Activated CD8-positive, alpha-beta memory T cell treated with anti-CD3 and anti-CD28 coated beads for 4 hours (primary cell): ENCODE measurements around the gene HOXB5.

Experiments used
- DNase-seq, 2 donors: peaks; one replicate each; pipeline ENCODE4 v3.0.0-alpha.2; 2020; ENCODE audit warnings: low read depth in 2 of 2

The HOXB5 gene

DNA sequence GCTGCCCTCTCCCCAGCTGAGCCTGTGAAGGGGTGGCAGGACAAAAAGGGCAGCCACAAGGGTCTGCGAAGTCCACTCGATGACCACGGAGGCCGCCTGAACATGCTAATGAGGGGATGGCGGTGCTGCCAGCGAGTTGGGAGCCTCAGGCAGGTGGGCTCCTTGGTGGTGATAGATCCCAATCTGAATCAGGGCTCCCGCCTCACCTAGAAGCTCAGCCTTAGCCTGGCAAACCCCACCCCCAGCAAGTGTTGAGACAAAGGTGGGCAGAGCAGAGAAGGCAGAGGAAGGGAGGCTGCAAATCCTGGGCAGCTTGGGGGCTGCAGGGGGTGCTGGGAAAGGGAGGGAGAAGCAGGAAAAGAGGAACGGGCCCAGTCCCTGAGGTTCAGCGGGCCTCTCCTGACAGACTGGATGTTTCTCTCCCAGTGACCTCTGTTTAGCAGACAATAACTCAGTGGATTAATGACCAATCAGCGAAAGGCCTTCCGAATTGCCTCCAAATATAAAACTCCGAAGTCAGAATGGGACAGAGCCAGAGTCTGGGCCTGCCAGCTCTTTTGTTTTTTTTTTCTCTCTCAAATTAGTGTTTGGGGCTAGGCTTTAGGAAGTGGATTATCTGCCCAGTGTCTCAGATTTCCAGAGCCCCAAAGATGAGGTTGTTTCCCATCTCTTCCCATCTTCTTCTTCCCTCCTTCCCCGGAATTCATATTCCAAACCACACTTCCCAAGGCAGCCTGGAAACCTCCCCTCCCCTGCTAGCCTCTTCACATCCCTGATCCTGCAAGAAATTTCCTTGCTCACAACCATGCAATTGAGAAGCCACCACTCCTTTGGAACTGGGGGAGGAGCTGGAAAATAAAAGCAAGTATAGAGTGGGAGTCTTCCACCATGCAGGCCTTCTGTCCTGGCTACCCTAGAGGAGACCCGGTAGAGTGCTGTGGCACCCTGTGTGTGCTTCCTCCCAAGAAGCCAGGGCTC, 33.5 kb downstream of the HOXB5 start:
- DNase-seq = no peak

DNA sequence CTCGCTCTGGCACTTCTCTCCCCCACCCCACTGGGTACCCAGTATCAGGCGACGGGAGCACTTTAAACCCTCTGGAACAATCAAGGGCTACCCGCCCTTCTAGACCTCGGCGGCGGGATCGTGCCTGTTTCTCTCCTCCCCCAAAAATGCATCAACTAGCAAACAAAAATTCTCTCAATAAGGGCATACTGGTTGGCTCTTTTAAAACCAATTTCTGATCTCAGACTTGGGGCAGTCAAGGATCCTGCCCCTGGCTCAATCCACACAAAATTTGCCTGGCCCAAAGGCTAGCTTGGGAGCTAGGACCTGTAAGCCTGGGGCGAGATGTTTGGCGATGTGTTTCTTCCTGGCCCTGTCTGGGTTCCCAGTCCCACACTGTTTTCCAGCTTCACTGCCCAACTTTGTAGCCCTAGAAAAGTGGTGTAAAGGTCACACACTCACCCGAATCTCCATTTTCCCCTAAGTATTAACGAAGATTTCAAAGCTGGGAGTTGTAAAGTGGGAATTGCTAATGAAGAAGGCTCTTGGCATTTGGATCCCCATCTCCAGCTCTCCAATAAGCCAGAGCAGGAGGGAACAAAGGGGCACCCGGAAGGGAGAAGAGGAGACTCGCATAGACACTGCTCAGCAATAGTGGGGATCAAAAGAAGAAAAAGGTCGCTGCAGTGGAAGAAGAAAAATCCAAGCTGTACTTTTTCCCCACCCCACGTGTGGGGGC, 34.3 kb downstream of the HOXB5 start:
- DNase-seq = no peak

DNA sequence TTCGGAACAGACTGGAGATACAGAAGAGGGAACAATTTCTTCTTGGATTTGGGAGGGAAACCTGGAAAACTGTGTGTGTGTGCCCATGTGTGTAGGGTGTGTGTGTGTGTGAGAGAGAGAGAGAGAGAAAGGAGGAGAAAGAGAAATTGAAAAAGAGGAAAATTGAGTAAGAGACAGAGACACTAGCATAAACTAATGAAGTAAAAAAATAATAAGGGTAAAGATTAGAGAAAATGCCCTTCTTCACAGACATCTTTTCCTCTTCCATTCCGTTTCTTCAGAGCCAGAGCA, 34.8 kb downstream of the HOXB5 start:
- DNase-seq = no peak

DNA sequence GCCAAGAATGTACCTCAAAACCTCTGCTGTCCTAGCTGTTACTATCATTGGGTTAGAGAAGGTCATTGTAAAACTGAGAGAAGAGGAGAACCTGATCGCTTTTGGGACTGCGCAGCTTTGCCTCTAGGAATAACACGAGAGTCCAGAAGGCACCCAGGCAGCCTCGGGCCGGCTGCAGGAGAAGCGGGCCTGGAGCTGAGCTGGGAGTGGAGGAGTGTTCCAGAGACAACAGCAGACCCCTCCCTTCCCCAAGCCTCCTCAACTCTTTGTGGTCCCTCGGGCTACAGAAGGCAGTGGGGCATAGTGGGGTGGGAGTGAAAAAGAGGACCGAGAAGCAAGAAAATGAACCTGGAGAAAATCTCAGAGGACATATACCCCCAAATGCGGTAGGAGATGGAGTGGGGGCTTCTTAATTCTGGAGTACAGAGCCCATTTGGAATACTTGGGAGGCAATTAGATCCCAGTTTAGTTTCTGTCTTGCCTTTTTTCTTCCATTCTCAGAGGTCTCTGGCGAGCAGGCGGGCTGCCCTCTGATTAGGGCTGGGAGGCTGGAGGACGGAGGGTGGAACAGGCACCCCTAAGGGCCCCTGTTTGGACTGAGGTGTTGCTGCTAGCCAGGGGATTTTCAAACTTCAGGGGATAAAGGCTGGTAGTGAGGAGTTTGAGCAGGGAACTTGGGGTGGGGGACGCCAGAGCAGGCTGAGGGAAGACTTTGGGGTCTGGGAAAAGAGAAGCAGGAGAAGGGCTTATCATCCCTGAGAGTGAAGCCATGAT, 35.3 kb downstream of the HOXB5 start:
- no peak for DNase-seq

DNA sequence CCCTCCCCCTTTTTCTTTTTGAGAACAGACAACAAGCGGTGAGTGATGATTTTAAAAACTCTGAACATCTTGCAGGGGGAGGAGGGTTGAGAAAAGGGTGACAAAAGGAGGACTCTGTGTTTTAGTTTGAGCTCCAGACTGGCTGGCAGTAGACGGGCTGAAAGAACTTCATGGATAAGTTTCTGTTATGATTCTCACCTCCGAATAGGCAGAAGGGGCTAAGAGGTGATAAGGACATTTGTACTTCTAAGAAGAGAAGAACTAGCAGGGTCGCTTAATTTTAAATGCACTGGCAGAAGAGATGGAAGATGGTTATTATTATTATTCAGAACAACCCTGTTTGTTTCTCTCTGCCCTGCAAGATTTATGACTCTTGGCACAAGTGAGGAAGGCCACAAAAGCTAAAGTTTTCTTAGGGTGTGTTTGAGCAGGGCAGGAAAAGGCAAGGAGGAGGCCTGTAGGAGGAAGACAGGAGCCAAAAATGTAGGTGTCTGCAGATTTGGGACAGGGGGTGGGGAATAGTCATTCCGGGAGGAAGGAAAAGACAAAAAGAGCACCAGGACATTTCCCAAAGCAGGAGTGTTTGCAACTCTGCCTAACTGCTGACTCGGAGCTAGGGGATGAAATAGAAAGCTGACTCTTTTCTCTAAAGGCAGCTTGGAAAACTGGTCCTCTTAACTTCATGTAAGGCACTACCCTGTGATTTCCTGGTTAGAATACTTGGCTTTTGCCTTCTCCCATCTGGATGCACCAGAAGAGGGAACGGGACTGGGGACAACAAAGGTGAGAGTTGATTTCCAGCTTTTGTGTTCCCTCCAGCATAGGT, 36.8 kb downstream of the HOXB5 start:
- DNase-seq = no peak

DNA sequence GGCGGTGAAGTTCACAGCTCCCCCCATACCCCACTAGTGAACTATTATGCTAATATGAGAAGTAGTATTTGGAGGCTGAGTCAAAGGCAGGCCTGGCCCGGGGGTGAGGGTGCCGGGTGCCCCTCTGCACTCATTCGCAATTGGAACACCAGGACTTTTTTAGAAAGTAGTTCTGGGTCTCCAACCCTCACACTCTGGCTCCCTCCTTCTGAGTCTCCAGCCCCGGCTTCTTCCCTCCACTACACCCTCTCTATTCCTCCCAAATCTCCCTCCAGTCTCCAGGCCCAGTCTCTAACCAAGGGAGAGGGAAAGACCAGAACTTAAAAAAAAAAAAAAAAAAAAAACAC, 37.4 kb downstream of the HOXB5 start:
- DNase-seq = no peak

DNA sequence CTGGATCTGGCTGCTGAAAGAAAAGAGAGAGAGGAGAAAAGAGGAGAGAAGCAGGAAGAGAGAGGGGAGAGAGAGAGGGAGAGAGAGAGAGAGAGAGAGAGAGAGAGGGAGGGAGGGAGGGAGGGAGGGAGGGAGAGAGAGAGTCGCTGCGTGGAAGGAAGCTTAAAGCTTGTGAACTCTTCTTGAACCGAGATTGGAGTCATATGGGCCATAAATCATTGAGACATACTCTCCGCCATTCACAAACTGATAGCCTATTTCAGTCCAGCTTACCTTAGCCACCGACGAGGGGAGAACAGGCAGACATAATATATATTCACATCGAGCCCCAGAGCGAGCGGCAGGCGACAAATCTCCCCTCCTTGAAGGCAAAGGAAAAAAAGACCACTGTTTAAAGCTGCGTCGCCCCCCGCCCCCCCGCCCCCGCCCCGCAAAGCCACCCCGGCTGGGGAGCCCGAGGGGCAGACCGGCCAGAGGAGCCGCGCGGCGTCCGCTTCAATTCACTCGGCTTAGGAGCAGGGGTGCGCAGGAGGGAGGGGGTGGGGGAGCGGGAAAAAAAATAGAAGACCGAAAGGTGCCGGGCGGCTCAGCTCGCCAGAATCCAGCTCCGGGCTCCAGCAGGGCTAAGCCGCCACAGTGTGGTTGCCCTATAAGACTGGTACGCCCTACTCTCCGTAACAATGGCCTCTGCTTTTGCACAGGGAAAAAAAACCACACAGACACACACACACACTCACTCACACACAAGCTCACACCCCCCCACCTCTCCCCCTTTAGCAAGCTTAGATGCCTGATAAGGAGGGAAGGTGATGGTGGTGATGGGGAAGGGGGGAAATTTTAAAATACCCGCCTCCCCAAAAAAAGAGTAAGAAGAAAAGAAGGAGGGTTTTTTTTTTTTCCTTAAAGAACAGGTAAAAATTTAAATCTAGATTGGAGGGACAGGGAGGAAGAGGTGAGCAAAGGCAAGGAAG, 38.0 kb downstream of the HOXB5 start:
- DNase-seq = no peak

DNA sequence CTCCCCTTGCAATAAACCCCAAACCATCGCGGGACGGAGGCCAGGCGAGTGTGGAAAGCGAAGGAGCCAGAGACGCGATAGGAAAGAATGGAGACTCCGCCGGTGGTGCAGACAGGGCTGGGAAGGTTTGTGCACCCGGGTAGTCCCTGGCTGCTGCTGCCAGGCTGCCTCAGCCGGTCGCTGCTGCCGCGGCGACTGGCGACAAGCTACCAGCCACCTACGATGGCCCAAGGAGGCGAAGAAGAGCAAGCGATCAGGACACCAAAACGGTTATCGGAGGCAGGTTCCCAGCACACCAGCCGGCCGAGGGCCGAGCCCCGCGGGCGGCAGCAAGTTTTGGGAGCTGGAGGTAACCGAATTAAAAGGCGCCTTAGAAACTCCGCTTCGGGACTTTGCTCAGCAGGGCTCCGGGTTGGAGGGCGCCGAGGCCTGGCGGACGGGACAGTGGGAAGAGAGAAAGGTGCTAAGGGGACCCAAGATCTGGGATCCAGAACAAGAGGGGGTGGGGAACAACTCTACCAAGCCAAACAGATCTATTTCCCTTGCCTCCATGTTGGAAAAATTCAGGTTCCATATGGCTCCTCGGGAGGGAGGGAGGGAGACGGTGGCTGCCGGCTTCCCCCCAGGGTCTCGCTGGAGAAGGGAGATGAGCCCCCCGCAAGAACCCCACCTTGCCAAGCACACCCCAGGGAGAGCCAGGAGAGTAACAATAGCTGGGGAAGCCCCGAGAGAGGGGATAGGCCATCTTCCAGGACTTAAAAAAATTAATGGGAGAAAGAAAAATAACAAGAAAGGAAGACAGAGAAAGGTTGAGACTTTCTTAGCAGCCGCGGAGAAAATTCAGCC, 38.9 kb downstream of the HOXB5 start:
- no peak for DNase-seq

DNA sequence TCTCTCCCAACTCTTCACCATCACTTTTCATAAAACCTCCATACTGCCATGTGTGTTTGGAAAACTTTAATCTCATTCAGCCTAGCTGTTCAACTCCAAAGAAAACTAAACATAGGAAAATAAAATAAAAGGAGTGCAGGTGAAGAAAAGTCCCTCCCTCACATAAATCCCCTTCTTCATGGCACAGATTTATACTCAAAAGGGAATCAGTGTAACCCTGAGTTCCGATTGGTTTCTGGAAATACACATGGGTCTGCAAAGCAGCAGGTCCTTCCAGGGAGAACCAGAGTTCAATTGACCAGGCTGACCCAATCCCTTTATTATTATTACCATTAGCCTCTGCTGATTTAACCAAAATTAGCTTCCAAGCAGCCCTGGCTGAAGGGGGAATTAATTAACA, 39.8 kb downstream of the HOXB5 start:
- DNase-seq = no peak

DNA sequence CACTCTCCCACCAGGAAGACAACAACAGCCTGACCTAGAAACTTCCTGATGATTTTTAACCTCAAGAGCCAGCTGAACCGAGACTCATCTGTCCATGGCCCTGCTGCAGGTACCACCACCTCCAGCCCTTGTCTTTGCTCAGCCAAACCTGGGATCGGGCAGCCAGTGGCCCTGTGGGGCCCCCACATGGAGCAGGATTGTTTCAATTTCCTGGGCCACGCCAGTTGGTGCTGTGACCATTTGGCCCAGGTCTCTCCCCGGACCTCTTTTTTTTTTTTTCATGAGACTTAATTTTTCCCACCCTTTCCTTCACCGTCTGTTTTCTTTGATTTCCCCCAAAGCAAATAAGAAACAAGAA, 40.4 kb downstream of the HOXB5 start:
- no peak for DNase-seq

DNA sequence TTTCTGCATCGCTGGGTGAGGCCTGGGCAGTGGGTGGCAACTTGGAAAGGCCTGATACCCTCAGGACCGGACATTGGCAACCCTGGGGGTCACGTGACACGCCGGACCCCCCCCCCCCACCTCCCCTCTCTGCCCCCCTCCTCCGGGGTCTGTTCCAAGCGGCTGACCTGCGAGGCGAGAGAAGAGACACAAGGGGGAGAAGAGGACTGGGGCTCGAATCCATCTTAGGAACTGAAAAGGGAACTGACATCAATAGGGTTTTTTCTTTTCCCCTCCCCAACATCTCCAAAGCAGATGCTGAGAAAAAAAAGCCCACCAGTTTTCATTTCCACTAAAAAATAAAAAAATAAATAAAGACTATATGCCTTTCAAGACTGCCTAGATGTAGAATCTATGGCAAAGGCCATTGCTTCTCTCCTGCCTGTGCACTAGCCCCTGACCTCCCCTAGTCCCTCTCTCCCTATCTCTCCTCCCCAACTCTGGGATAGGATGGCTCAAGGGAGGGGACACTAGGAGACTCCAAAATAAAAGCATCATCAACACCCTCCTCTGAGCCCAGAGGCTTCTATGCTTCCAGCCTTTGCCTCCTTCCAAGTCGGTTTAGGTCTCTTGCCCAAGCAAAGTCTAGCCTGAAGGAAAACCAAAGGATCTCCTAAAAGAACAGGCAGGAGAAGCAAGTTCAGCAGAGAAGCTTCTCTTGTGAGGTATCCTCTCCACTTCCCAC, 41.0 kb downstream of the HOXB5 start:
- no peak for DNase-seq

DNA sequence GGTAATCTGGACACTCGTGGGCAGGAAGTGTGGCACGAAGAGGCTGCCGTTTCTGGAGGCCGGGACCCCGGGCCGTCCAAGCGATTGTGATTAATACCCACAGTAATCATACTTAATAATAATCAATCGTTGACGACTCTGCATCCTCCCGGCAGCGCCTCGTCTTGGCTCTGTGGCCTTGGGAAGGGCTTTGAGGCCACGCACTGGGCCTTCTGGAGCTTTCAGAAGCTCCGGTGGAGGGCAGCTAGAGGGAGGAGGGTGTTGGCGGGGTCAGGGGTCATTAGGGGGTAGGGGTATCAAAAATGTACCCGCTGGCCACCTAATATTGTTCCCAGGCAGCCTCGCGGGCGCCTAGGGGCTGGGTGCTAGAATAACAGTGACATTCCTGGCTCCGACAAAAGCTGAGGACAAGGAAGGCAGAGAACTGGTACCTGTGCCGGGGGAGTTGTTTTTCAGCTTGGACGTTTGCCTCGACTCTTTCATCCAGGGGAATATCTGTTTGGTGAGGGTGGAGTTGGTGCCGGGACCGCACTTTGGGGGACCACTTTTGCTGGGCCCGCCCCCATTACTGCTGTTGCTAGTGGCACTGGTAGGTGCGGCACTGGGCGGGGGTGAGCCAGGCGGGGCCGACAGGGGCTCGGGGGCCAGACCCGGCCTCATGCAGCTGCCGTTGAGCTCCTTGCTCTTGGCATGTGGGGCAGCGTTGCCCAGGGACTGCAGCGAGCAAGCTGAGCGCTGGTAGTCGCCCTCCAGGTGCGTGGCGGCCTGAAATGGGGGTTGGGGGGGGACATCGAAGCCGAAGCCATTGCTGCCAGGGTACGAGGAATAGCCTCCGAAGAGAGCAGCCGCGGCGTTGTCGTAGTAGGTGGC, 41.7 kb downstream of the HOXB5 start:
- DNase-seq = no peak

DNA sequence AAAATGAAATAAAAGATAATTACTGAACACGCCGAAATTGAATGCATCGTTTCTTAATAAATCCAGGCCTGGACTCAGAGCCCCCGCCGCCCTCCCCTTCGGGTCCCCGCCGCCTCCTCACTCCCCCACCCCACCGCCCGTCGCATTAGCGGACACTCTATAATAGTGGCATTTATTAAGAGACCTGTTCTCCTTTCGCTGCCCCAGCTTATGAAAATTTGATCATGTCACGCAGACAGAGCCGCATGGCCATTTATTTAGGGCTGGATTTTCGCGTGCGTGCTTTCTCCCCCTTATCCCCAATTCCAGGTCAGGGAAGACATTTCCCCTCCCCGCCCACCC, 42.4 kb downstream of the HOXB5 start:
- DNase-seq = no peak

DNA sequence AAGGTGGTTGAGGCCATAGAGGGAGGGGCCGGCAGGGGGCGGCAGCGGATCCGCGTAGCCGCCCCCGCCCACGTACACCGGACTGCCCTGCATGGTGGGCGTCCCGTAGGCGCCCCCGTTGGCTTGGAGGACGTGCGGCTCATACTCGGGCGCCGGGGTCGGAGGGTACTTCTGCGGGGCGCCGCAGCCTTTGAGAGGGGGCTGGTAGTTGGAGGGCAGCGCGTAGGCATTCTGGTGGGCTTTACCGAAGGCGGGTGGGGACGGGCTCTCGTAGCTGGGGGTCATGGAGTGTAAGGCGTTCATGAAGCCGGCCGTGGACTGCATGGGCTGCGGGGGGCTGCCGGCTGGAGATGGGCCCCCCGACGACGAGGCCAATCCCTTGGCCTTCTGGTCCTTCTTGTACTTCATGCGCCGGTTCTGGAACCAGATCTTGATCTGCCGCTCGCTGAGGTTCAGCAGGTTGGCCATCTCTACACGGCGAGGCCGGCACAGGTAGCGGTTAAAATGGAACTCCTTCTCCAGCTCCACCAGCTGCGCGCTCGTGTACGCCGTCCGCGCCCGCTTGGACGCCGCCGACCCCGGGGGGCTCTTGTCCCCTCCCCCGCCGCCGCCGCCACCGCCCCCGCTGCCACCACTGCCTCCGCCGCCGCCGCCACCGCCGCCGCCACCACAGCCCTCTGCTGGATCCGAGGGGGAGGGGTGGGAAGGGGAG, 42.9 kb downstream of the HOXB5 start:
- no peak for DNase-seq

DNA sequence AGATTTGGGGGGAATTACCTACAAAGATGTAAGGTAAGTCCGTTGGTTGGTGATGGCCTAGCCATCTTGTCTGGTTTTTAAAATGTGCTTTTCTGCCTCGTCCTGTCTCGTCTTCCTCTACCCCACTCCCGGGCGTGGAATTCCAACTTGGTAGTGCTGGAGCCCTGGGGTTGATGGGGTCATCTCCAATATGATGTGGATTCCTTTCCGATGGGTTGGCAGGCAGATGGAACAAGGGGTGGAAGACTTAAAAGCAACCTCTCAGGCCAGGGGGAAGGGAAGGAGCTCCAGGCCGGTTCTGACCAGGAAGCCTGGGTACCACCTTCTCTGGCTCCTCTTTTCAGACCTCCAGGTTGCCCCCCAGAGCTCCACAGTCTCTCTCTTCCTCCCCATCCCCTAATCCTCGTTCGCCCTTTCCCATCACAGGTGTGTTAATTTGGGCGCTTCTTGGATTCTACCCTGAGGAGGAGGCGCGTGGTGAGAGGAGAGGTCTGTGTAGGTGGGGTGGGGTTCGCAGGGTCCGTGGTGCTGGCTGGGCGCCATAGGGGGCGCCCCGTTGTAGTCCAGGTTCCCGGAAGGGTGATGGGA, 43.6 kb downstream of the HOXB5 start:
- no peak for DNase-seq

DNA sequence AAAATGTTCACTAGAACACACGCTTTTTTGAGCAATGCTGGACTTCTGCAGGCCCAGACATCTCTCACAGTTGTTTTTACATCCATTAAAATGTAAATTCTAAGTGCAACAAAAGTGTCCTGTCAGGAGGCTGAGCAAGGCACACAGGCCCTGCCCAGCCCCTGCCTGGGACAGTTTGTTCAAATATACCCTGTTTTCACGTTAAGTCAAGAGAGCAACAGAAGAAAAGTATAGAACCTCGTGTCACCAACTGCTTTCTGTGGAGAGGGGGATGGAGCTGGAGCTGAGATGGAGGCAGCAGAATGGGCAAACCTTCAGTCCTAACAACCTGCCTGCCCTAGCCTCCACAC, 44.3 kb downstream of the HOXB5 start:
- DNase-seq = no peak
